ENCODE measurements around the gene LRRC73.
A peak's percentile ranks its signal among the peaks of the same experiment; 100 is the strongest.
"Not testable (repeated sequence)": the region's sequence is repeated elsewhere in the genome, so short reads cannot be mapped to it uniquely, and the experiment has no call there.

LRRC73 gene

DNA sequence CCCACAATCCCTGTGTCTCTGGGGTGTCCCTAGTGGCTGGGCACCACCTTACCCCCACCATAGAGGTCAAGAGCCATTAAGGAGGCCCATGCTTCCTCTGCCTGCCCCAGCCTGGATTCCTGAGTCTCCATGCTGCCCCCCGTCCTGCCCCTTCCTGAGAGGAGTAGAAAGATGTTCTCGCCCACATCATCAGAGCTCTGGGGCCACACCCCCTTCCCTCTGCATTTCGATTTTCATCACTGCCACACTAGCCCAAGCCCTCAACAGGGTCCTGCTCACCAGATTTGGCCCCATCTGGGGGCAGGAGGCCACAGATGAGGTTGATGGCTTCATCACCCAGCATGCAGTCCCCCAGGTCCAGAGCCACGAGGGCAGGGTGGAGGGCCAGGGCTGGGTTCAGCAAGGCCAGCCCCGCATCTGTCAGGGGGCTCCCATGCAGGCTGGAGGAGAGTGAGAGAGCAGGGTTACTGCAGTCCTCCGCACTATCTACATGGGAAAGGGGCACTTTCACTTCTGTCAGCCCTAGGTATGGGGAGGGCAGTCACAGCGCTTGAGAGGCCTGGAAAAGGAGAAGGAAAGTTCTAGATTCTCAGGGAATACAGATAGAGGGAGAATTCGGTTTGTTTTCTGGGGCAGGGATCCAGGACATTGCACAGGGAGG is 1.5 kb downstream of the LRRC73 start:
- DNase-seq (ENCODE audit: insufficient read length): no peak
- TF ChIP-seq POLR2A (IDR thresholded peaks at IDR 0.05; ENCODE audit: low read depth, low read length) (no peak), POLR2AphosphoS5 (IDR thresholded peaks at IDR 0.05; ENCODE audit: low read depth, low read length) (no peak), TAF1 (IDR thresholded peaks at IDR 0.05; ENCODE audit: borderline replicate concordance, low read depth, low read length) (no peak)
- FAIRE-seq: no peak

DNA sequence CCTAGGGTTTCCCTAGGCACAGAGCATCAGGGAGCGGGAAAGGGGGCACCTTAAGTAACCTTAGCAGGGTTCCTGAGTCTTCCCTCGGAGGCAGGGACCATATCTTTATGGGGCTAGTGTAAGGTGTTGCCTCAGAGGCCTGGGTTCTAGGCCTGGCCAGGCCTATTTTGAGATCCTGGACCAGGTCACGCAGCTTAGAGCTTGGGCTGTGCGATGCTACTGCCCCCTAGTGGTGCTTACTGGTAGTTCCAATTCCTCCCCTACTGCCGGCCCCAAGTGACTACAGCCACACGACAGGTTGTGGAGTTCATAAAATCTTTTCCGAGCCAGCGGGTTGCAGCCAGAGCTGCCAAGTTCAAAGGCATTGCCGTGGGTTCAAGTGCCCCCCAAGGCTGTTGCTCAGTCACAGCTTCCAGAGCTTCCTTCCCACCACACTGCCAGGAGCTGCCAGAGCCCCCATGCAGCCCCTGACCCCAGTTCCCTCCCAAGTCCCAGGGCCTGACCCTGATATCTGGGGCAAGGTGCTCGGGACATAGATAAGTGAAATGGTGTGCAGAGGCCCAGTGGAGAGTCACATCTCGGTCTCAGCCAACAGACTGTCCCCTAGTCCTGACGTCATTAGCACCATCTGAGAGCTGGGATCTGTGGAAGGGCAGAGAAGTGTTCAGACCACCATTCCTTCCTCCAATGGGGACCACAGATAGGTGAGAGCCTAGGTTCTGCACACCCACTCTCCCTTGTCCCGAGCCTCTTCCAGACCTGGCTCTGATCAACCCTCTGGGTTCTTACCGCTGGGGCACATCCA is 3.3 kb downstream of the LRRC73 start:
- TF ChIP-seq POLR2AphosphoS5 (IDR thresholded peaks at IDR 0.05; ENCODE audit: low read depth, low read length) (no peak), POLR2A (IDR thresholded peaks at IDR 0.05; ENCODE audit: low read depth, low read length) (no peak), TAF1 (IDR thresholded peaks at IDR 0.05; ENCODE audit: borderline replicate concordance, low read depth, low read length) (no peak)
- DNase-seq (ENCODE audit: insufficient read length) (peak; percentile 72), FAIRE-seq (peak; percentile 96)

DNA sequence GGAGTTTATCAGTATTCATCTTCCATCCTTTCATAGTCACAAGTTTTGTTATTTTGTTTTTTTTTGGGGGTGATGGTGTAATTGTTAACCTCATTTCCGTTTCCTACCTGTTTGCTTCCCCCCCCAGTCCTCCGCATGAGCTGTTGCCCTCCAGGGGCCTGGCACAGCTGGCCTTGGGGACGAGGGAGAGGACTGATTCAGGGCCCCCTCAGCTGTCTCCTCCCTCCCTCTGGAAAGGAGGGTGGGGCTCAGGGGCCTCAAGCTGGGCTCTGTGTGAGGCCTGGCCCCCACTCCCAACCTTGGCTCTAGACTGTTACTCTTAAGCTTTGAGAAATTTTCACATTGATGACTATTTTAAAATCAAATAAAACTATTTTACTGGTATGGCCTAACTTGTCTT is 4.0 kb downstream of the LRRC73 start:
- FAIRE-seq (no peak), DNase-seq (ENCODE audit: insufficient read length) (no peak)
- no peak for TF ChIP-seq POLR2AphosphoS5 (IDR thresholded peaks at IDR 0.05; ENCODE audit: low read depth, low read length)
- no peak for TF ChIP-seq POLR2A (IDR thresholded peaks at IDR 0.05; ENCODE audit: low read depth, low read length)
- TF ChIP-seq TAF1 (IDR thresholded peaks at IDR 0.05; ENCODE audit: borderline replicate concordance, low read depth, low read length): no peak

DNA sequence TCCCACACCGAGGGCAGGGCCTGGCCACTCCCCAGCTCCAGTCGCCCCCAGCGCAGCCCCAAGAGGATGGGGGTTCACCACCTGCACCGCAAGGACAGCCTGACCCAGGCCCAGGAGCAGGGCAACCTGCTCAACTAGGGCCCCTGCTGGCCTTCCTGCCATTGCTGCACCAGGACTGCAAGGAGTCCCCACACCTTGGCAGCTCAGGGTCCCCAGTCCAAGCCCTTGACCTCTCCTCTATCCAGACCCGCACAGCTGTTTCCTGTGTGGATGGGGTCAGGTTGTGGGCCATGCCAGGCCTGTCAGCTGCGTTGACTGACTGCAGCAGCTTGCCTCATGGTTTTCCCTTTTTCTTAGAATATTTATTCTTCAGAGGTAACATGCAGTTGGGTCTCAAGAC is 4.4 kb downstream of the LRRC73 start:
- no peak for FAIRE-seq
- TF ChIP-seq POLR2A (IDR thresholded peaks at IDR 0.05; ENCODE audit: low read depth, low read length): no peak
- no peak for TF ChIP-seq POLR2AphosphoS5 (IDR thresholded peaks at IDR 0.05; ENCODE audit: low read depth, low read length)
- no peak for TF ChIP-seq TAF1 (IDR thresholded peaks at IDR 0.05; ENCODE audit: borderline replicate concordance, low read depth, low read length)
- no peak for DNase-seq (ENCODE audit: insufficient read length)

DNA sequence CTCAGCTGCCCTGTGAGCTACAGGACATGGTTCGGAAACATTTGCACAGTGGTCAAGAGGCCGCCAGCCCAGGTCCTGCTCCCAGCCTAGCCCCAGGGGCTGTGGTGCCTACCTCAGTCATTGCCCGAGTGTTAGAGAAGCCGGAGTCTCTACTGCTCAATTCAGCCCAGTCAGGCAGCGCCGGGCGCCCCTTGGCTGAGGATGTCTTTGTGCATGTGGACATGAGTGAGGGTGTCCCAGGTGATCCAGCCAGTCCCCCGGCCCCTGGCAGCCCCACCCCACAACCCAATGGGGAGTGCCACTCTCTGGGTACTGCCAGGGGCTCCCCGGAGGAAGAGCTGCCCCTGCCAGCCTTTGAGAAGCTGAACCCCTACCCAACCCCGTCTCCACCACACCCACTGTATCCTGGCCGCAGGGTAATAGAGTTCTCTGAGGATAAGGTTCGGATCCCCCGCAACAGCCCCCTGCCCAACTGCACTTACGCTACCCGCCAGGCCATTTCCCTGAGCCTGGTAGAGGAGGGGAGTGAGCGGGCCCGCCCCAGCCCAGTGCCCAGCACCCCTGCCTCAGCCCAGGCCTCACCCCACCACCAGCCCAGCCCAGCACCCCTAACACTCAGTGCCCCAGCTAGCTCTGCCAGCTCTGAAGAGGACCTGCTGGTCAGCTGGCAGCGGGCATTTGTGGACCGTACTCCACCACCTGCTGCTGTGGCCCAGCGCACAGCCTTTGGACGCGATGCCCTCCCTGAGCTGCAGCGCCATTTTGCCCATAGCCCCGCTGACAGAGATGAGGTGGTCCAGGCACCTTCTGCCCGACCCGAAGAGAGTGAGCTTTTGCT is 5.2 kb downstream of the LRRC73 start:
- no peak for FAIRE-seq
- TF ChIP-seq TAF1 (IDR thresholded peaks at IDR 0.05; ENCODE audit: borderline replicate concordance, low read depth, low read length) (no peak), POLR2A (IDR thresholded peaks at IDR 0.05; ENCODE audit: low read depth, low read length) (no peak), POLR2AphosphoS5 (IDR thresholded peaks at IDR 0.05; ENCODE audit: low read depth, low read length) (no peak)
- DNase-seq (ENCODE audit: insufficient read length): no peak

DNA sequence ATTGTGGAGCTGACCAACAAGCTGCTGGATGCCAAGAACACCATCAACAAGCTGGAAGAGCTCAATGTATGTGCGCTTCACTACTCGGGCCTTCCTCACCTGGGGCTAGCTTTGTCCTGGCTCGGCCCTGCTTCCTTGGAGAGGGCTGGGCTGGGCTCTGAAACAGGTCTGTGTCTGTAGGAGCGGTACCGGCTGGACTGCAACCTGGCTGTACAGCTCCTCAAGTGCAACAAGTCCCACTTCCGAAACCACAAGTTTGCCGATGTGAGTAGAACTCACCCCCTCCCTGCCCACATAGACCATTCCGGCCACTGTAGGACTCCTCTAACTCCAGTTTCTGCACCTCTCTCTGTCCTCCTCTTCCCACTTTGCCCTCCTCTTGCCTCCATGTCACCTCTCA is 6.7 kb downstream of the LRRC73 start:
- FAIRE-seq (no peak), DNase-seq (ENCODE audit: insufficient read length) (no peak)
- no peak for TF ChIP-seq TAF1 (IDR thresholded peaks at IDR 0.05; ENCODE audit: borderline replicate concordance, low read depth, low read length)
- no peak for TF ChIP-seq POLR2AphosphoS5 (IDR thresholded peaks at IDR 0.05; ENCODE audit: low read depth, low read length)
- TF ChIP-seq POLR2A (IDR thresholded peaks at IDR 0.05; ENCODE audit: low read depth, low read length): no peak

DNA sequence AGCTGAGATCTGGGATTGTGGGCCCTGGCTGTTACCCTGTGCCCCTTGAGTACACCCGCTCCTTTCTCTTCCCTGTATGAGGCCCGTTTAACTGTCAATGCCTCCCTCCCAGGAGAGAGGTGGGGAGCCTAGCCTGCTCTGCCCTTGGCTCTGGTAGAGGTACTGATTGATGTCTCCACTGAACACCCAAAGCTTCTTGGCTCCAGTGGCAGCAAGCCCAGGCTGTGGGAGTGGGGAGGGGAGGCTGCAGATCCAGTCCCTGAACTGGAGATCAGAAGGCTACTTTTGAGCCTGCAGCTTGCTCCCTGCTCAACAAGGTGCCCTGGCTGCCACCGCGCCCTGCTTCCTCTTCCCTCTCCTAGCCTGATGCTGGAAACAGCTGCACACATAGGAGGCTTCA is 7.5 kb downstream of the LRRC73 start:
- no peak for FAIRE-seq
- no peak for DNase-seq (ENCODE audit: insufficient read length)
- TF ChIP-seq POLR2A (IDR thresholded peaks at IDR 0.05; ENCODE audit: low read depth, low read length): no peak
- no peak for TF ChIP-seq TAF1 (IDR thresholded peaks at IDR 0.05; ENCODE audit: borderline replicate concordance, low read depth, low read length)
- TF ChIP-seq POLR2AphosphoS5 (IDR thresholded peaks at IDR 0.05; ENCODE audit: low read depth, low read length): no peak

DNA sequence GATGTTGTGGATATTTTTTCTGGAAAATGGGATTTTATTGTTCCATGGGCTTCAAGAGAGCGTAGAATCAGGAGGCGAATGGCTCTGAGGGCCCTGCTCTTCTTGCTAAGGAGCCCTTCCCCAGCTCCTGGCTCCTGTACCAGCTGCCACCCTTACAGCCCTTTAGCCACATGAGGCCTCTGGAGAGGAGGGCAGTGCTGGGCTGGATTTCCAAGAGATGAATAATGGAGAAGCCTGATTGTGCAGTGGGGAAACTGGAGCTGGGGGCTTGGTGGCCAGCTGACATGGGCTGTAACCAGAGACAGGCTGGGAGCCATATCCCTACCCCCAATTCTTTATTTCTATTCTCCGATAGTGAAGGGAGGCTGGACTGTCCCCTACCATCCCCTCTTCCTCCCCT is 9.2 kb downstream of the LRRC73 start:
- DNase-seq (ENCODE audit: insufficient read length) (no peak), FAIRE-seq (no peak)
- TF ChIP-seq POLR2A (IDR thresholded peaks at IDR 0.05; ENCODE audit: low read depth, low read length): no peak

DNA sequence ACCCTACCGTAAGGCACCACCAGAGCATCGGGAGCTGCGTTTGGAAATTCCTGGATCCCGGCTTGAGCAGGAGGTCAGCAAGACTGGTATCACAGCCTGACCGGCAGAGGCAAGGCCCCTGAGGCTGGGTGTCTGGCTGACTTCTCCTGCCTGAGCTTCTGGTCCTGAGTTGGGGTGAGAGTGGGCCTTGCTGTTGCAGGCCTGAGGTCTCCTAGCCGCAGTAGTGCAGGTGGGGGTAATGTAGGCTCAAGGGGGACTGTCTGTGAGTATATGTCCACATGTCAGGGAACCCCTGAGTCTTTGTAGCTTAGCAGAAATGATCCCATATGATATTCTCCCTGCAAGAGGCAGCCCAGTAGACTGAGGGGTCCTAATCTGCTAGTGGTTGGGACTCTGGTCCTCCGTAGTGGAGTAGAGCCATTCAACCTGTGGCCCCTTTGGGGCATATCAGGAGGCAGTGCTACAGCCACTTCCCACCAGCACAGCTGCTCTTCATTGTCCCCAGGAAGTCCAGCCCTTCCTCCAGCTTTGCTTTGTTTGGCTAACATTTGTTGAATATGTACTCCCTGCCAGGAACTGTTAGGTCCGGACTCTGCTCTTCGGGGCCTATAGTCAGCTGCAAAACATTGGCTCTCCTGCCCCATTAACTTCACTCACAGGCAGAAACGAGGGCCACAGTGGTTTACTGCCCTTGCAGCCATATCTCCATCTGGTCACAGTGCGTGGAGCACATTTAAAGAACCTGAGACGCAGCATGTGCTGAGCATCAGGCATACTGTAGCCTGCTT is 10.9 kb downstream of the LRRC73 start:
- FAIRE-seq (no peak), DNase-seq (ENCODE audit: insufficient read length) (no peak)
- TF ChIP-seq POLR2AphosphoS5 (IDR thresholded peaks at IDR 0.05; ENCODE audit: low read depth, low read length) (no peak), POLR2A (IDR thresholded peaks at IDR 0.05; ENCODE audit: low read depth, low read length) (no peak)

DNA sequence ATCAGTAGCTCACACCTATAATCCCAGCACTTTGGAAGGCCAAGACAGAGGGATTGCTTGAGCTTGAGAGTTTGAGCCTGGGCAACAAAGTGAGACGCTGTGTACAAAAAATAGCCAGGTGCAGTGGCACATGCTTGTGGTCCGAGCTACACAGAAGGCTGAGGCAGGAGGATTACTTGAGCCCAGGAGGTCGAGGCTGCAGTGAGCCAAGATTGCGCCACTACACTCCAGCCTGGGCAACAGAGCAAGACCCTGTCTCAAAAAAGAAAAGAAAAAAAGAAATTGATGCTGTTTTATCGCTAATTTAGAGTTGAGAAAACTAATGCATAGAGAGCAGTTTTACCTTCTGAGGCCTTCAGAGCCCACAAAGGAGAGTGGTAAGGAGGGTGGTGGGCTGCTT is 11.9 kb downstream of the LRRC73 start:
- FAIRE-seq; DNase-seq (ENCODE audit: insufficient read length): not testable (repeated sequence)

DNA sequence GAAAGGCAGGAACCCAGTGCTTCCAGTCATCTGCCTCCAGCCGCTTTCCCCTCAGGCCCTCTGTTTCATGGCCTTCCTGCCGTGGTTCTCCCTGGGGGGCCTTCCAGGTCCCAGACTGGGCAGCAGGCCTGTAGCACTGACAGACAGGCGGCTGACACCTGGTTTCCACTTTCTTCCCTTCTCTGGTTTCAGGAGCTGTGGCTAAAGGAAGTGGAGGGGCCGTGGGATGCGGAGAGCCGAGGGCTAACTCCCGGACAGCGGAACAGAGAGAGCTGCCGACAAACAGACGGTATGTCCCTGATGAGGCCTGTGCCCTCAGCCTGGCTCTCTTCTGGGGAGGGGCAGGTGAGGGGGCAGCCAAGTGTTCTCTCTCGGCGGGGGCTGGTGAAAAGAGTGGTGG is 12.5 kb downstream of the LRRC73 start:
- no peak for FAIRE-seq

More for the DNA sequence above, 12.5 kb downstream of the LRRC73 start:
- TF ChIP-seq POLR2AphosphoS5 (IDR thresholded peaks at IDR 0.05; ENCODE audit: low read depth, low read length) (no peak), POLR2A (IDR thresholded peaks at IDR 0.05; ENCODE audit: low read depth, low read length) (no peak), TAF1 (IDR thresholded peaks at IDR 0.05; ENCODE audit: borderline replicate concordance, low read depth, low read length) (no peak)
- DNase-seq (ENCODE audit: insufficient read length): no peak
